NCI-H748 treated with DMSO at 0.1 percent for 48 hours (cell line): ENCODE results near the gene MOXD1.
"Not testable (repeated sequence)": the region's sequence is repeated elsewhere in the genome, so short reads cannot be mapped to it uniquely, and the experiment has no call there.

ENCODE experiments used
- DNase-seq: peaks from one replicate; lab custom pipeline; 2025; lab: John Stamatoyannopoulos, UW

MOXD1 gene

DNA sequence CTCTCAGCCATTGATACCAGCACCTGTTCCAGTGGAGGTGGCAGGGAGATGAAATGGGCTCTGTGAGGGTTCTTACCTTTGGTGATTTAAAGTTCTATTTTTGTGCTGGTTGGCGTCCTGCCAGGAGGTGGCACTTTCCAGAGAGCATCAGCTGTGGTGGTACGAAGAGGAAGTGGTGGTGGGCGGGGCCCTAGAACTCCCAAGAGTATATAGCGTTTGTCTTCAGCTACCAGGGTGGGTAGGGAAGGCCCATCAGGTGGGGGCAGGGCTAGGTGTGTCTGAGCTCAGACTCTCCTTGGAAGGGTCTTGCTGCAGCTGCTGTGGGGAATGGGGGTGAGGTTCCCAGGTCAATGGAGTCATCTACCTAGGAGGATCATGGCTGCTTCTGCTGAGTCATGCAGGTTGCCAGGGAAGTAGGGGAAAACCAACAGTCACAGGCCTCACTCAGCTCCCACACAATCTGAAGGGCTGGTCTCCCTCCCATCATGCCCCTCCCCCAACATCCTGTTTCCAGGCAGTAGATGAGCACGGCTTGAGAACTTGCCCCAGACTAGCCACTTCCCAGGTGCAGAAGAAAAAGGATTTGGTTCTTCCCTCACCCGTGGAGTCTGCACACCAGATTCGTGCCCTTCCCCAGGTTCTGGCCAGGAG is 46.6 kb downstream of the MOXD1 start:
- no peak for DNase-seq

- not testable (repeated sequence) for DNase-seq
Measured at GRCh38 chr6:132351986-132352385, 49.3 kb downstream of the MOXD1 start.

- DNase-seq, result no peak
Measured at GRCh38 chr6:132348231-132348630, 53.0 kb downstream of the MOXD1 start.

DNA sequence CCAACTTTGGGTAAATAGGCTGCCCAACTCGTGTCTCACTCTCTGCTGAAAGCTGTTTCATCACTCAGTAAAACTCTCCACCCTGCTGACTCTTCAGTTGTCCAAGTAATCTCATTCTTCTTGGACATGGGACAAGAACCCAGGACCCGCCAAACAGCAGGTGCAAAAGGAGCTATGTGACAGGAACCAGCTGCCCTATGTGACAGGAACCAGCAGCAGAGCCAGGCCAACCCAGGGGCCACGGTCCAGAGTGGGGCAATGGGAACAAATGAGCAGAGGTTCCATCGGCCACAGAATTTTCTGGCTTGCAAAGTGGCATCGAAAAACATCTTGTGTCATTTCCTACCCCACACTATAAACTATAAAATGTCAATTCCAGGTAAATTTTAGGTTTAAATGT is 56.5 kb downstream of the MOXD1 start:
- DNase-seq, result no peak

DNA sequence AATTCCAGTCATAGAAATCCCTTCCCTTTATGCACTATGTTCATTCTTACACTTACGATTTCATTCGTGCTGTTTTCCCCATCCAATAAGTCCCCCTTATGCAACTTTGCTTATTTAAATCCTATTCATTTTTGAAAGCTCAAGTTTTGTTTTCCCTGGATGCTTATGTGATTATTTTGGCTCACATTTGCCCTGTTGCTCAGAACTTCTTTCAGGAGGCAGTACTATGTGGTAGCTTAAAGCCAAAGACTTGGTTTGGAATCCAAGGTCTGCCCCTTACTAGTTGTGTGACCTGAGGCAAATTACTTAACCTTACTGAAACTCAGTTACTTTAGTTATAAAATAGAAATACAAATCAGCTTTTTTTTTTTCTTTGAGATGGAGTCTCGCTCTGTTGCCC is 59.6 kb downstream of the MOXD1 start:
- DNase-seq, result no peak

GRCh38 chr6:132334521-132334885 is 66.8 kb downstream of the MOXD1 start:
- DNase-seq, result no peak

GRCh38 chr6:132333639-132334520 is 67.4 kb downstream of the MOXD1 start:
- DNase-seq, result no peak

DNA sequence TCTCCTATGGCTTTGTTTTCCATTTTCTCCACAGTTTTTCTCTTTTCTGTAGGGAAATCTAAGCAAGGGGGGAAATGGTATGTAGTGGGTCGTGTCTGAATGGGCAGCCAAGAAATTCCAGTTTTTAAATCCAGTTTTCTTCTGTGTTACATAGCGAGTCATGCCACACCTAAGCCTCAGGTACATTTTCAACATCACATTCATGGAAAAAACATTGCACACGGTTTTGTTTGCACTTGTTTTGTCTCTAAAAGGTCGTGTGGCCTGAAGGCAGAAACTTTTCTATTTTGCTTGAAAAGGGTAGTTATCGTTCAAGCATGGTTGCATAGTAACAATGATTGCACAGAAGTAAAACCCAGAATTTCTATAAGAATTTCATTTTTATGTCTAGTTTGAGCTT is 70.5 kb downstream of the MOXD1 start:
- no peak for DNase-seq

DNA sequence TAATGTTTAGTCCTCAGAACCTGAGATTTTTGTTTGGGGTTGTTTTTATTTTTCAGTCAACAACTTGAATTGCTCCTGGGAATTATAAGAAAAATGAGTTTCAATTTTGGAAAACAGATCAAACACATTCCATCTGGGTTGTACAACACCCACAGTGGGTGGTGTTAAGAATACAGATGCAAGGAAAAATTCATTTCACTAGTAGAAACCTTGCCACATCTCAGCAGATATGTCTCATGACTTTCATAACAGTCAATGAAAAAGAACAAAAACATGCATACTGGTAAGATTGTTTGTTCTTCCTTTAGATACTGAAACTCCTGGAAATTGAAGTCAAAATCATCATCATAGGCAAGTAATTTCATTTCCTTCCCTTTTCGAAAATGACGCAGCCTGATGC is 78.9 kb downstream of the MOXD1 start:
- DNase-seq, result no peak

DNA sequence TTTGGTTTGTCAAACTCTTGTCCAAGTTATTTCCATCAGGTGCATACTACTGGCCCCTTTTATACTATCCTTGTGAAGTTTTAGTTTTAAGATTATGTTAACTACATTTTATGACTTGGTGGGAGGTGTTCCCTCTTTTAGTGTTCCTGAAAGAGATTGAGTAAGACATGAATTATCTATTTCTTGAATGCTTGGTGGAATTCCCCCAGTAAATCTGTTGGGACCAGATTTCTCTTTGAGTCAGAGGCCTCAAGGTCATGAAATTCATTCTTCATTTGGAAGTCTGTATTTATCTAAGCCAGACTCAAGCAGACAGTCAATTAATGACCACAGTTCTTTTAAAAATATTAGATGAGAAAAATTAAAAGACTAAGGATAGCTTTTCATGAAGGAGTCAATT is 81.3 kb downstream of the MOXD1 start:
- DNase-seq, result no peak

- DNase-seq, result no peak
Measured at GRCh38 chr6:132316970-132317369, 84.3 kb downstream of the MOXD1 start.

DNA sequence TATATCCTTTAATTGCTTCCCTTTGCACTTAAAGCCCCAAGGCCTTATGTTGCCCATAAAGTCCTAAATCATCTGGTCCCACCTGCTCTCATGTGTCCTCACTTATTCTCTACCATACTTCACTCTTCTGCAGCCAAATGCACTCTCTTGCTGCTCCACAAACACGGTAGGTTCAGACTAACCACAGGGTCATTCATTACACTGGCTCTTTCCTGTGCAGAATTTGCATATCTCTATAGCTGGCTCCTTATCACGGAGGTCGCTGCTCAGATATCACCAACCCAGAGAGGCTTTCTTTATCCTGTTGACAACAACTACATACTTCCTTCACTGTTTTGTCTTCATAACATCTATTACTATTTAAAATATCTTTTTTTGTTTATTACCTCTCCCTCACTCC is 86.8 kb downstream of the MOXD1 start:
- DNase-seq, result no peak

DNA sequence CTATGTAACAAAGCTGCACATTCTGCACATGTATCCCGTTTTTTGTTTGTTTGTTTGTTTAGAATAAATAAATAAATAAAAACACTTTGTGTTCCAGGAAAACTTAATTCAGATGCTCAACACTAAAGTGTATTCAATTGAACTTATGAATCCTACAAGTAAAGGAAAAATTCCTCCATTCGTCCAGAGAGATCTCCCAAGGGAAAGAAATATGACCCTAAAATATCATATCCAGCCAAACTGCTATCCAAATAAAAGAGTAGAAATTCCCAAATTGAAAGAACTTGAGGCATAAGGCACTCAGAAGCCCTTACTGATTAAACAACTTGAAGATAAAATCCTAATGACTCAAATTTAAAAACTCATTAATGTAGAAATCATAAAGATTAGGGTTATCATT is 90.4 kb downstream of the MOXD1 start:
- no peak for DNase-seq

DNA sequence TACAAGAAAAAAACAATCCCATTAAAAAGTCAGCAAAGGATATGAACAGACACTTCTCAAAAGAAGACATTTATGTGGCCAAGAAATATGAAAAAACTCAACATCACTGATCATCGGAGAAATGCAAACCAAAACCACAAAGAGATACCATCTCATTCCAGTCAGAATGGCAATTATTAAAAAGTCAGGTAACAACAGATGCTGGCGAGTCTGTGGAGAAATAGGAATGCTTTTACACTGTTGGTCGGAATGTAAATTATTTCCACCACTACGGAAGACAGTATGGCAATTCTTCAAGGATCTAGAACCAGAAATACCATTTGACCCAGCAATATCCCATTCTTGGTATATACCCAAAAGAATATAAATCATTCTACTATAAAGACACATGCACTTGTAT is 91.1 kb downstream of the MOXD1 start:
- not testable (repeated sequence) for DNase-seq

GRCh38 chr6:132304891-132305305 is 96.4 kb downstream of the MOXD1 start:
- DNase-seq, result no peak

GRCh38 chr6:132300323-132300949 is 100.8 kb downstream of the MOXD1 start:
- DNase-seq, result peak; percentile 26

DNA sequence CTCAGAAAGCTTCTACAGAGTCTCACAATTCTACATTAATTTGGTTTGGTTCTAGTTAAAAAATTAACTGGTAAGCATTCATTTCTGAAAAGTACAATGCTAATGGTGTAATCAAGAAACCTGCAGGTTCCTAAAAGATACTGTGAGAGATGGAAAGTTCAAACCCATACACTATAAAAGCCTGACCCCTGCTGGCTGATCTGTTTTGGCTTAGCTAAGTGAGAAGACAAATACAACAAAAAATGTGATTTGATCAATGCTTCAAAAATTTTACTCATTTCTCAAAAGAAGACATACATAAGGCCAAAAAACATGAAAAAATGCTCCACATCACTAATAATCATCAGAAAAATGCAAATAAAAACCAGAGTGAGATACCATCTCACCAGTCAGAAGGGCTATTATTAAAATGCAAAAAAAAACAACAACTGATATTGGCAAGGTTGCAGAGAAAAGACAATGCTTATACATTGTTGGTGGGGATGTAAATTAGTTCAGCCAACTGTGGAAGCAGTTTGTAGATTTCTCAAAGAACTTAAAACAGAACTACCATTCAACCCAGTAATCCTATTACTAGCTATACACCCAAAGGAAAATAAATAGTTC is 102.8 kb downstream of the MOXD1 start:
- peak; percentile 5 for DNase-seq

DNA sequence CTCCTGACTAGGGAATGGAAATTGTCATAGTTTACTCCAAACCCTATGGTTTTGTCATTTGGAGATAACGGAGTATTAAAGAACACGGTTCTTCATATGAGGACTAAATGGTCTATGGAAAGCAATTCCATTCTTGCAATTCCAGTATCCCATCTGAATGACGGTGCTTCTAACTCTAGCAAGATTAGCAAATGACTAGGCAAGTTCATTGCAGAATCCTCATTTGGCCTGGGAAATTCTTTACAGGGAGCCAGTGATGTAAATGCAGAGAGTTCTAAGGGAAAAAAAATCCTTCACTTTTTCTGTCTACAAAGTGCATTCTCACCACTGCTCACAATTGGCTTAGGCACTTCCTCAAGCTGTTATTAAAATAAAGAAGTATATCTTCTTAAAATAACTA is 111.5 kb downstream of the MOXD1 start:
- DNase-seq, result no peak

DNA sequence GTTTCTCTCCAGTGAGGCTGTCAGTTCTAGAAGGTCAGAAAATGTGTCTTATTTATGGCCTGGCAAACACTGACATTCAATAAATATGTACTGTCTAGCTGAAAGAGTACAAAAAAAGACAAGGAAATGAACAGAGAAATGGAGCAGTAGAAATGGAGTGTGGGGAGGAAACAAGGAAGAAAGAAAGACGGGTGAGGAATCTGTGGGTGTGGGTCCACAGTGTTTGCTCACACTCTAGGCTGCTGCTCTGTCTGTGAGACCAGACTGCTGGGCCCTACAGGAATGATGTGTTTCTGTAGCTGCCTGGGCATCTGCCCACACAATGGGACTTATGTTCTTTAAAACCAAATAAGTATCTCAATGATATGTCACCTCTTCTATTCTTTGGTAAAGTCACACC is 114.2 kb downstream of the MOXD1 start:
- DNase-seq, result no peak

GRCh38 chr6:132286298-132287019 is 114.8 kb downstream of the MOXD1 start:
- no peak for DNase-seq

DNA sequence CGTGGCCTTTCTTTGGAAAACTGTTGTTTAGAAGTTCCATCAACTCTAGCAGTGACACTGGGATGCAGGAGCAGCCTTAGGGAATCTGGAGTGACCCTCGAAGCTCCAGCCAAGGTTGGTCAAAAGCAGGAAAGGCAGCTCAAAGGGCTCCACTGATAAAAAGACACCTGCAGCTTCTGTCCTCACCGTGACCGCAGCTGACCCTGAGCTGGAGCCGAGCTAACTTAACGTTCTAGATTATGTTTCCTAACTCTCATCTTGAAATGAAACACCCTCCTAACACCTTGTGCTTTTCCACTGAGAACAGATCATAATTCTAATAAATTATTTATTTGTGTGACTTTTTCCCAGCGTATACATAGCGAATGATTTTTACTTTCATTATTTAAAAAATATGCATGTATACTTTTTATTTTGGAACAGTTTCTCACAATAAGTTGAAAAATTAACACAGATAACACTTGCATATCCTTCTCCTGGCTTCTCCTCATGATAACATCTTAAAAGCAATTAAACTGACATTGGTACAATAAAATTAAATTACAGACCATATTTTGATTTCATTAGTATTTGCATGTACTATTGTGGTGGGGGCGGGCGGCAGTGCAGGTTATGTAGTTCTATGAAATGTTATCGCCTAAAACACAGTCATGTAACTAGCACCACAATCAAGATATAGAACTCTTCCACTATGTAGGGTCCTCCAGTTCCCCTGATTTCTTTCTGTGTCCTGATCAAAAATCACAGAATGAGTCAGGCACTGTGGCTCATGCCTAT is 116.1 kb downstream of the MOXD1 start:
- DNase-seq, result no peak
